HG02885 (cell line): ENCODE measurements around the gene ARHGAP21.

Source experiments
- ATAC-seq: cut with Tn5 transposase; IDR thresholded peaks from one replicate; pipeline ENCODE4 v1.9.1; 2021; ENCODE audit warnings: mild to moderate bottlenecking; ENCODE audit not compliant: unreplicated experiment, poor library complexity

Gene ARHGAP21

DNA sequence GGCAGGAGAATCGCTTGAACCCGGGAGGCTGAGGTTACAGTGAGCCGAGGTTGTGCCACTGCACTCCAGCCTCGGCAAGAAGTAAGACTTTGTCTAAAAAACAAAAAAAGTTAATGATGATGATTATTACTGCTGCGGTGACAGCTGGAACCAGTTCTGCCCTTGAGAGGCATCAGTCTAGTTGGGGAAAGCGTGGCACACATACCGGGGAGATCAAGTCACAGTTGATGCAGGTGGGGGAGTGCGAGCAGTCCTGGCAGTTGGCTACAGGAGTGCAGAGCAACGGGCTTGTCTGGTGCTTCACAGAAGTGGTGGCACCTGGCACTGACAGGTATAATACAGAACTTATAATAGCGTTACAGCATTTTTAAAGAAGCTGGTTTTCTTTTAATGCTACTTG is 173.0 kb downstream of the ARHGAP21 start:
- ATAC-seq: no peak

- no peak for ATAC-seq
Measured at GRCh38 chr10:24545585-24545984, 178.1 kb downstream of the ARHGAP21 start.

DNA sequence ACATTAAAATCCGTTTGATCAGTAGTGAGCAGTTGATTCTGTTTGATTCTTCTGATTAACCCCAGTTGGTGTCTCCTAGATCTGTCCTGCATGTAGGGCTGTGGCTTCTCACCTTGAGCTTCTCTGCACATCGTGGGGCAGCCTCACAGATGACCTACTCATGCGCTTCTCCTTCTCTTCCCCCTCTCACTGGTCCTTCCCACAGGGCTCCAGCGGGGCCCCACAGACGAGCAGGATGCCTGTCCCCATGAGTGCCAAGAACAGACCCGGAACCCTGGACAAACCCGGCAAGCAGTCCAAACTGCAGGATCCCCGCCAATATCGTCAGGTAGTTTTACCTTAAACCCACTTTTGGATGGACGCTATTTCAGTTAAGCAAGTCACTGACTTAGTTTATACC is 178.9 kb downstream of the ARHGAP21 start:
- no peak for ATAC-seq

DNA sequence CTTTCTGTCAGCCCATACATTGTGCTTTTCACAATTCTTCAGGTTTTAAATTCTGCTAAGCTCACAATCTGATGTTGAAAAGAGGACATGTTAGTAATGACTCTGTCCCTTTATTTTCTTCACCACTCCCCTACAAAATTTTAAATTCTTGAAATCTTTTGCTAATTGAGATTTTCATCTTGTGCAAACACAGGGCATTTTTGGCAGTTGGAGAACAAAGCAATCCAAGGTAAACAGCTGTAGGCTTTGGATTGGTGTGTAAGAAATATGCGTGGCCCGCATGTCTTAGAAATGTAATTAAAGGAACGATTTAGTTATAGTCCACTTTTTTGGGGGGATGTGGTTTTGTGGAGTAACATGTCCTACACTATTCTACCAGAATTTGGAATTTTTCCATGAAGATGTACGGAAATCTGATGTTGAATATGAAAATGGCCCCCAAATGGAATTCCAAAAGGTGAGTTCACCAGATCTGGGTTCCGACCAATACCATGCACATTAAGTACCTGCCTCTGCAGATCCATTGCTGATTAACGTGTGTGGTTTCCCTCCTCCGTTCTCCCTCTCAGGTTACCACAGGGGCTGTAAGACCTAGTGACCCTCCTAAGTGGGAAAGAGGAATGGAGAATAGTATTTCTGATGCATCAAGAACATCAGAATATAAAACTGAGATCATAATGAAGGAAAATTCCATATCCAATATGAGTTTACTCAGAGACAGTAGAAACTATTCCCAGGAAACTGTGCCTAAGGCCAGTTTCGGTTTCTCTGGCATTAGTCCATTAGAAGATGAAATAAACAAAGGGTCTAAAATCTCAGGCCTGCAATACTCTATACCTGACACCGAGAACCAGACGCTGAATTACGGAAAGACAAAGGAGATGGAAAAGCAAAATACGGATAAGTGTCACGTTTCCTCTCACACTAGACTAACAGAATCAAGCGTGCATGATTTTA is 181.1 kb downstream of the ARHGAP21 start:
- ATAC-seq: no peak

DNA sequence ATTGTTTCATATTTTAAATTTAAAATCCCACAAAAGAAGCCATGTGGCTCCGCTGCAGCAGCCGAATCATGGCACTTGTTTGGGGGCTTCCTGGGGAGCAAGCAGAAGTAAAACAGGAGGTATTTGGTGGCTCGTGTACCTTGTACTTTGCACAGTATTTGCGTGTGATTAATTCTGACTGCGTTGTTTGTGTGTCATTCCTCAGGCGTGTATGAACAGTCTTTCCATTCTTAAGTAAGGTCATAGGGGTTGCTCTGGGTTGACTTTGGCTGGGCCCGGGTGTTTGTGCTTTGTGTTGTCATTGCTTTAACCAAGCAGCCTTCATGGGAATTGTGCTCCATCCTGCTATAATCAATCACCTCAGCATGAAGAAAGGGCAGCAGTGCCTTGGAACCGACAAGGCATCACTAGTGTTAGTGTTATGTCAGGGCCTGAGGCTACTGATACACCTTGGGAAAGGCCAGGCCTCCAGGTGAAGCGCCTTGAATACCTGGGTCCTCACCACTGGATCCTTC is 182.4 kb downstream of the ARHGAP21 start:
- ATAC-seq: no peak

DNA sequence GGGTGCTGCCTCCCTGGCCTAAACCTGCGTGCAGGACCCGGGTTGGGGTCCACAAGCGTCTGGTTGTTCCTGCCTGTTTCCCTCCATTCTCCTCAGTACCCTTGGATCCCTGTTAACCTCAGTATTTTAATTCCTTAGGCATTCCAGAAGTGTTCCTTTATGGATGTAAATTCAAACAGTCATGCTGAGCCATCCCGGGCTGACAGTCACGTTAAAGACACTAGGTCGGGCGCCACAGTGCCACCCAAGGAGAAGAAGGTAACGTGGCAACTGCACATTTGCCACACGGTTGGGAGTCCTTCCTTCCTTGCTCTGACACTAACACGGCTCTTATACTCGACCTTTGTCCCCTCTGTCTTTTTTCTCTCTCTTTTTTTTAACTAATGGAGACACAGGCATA is 187.1 kb downstream of the ARHGAP21 start:
- ATAC-seq: no peak

DNA sequence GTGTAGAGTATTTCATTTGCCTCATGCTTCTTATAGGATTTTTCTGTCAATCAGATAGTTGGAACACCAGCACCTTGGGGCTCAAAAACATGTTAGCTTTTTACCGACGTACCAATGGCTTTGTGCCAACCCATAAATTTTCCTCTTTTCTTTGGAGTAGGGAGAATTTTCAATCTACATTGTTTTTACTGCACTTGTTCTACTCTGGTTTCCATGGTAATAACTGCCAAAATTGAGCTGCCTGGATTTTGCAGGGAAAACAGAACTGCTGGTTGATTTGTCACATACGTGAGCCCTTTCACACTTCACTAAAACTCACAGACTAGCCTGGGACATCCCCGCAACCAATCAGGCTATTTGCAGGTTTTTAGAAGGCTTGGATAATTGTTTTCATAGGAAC is 189.7 kb downstream of the ARHGAP21 start:
- ATAC-seq: no peak
